Neural cell (in vitro differentiated cells): ENCODE results near the gene LPXN. TPM values are rescaled to one million over a fixed set of nuclear protein-coding genes. Genes with fewer than 3 reads are reported as not detected.

ENCODE experiments used
- H2AFZ ChIP-seq: fragments of 200-600, 300-800 bp; sonication (generic), shearing (Covaris generic); 2 replicates; pipeline ENCODE4 v1.6.0; 2014; ENCODE audit warnings: low read depth, mild to moderate bottlenecking, antibody characterized with exemption, low read length, moderate library complexity
- H3F3A ChIP-seq: fragments of 200-600 bp; shearing (Covaris generic); 2 replicates; pipeline ENCODE4 v1.6.1; 2016; ENCODE audit warnings: mild to moderate bottlenecking, moderate library complexity, mixed read lengths, antibody characterized with exemption, low read length; ENCODE audit not compliant: insufficient read depth, poor library complexity, severe bottlenecking
- H3K27ac ChIP-seq: fragments of 200-600, 300-800 bp; sonication (generic), shearing (Covaris generic); 2 replicates; pipeline ENCODE4 v1.5.1; 2014; ENCODE audit warnings: mild to moderate bottlenecking, low read length, moderate library complexity
- H3K27me3 ChIP-seq: fragments of 300-800, 200-600 bp; sonication (generic), shearing (Covaris generic); 2 replicates; pipeline ENCODE4 v1.6.0; 2014; ENCODE audit warnings: mild to moderate bottlenecking, low read depth, low read length, moderate library complexity; ENCODE audit not compliant: insufficient read depth
- H3K36me3 ChIP-seq: fragments of 300-800, 200-600 bp; sonication (generic), shearing (Covaris generic); 2 replicates; pipeline ENCODE4 v1.5.1; 2014; ENCODE audit warnings: mild to moderate bottlenecking, antibody characterized with exemption, low read length, moderate library complexity; ENCODE audit not compliant: insufficient read depth
- H3K4me2 ChIP-seq: fragments of 300-800, 200-600 bp; sonication (generic), shearing (Covaris generic); 2 replicates; pipeline ENCODE4 v1.6.0; 2014; ENCODE audit warnings: mild to moderate bottlenecking, low read length
- H3K4me3 ChIP-seq: fragments of 300-800, 200-600 bp; sonication (generic), shearing (Covaris generic); 2 replicates; pipeline ENCODE4 v1.5.1; 2014; ENCODE audit warnings: mild to moderate bottlenecking, low read length, moderate library complexity
- H3K79me2 ChIP-seq: fragments of 200-600 bp; shearing (Covaris generic); replicated peaks from 2 replicates; pipeline ENCODE4 v1.6.0; 2014; ENCODE audit warnings: mild to moderate bottlenecking, low read length, moderate library complexity; ENCODE audit not compliant: insufficient read depth
- H3K9ac ChIP-seq: fragments of 300-800, 200-600 bp; sonication (generic), shearing (Covaris generic); 2 replicates; pipeline ENCODE4 v1.6.1; 2016; ENCODE audit warnings: mild to moderate bottlenecking, low read length, mixed read lengths
- H3K9me2 ChIP-seq: fragments of 200-600 bp; shearing (Covaris generic); 2 replicates; pipeline ENCODE4 v1.6.1; 2016; ENCODE audit warnings: mild to moderate bottlenecking, low read length, mixed read lengths; ENCODE audit not compliant: insufficient read depth
- H3K9me3 ChIP-seq: fragments of 200-600, 300-800 bp; sonication (generic), shearing (Covaris generic); 2 replicates; pipeline ENCODE4 v1.6.1; 2016; ENCODE audit warnings: mild to moderate bottlenecking, mixed run types, low read length, moderate library complexity, mixed read lengths
- H4K20me1 ChIP-seq: fragments of 200-600 bp; shearing (Covaris generic); 2 replicates; pipeline ENCODE4 v1.6.1; 2016; ENCODE audit warnings: mild to moderate bottlenecking, mixed run types; ENCODE audit not compliant: insufficient read depth
- EP300 ChIP-seq: fragments of 450-650 bp; conservative IDR thresholded peaks from 2 replicates; pipeline ENCODE4 v1.6.1; 2014; ENCODE audit warnings: antibody characterized with exemption, mild to moderate bottlenecking, moderate library complexity; ENCODE audit not compliant: poor library complexity, severe bottlenecking
- EZH2 ChIP-seq: fragments of 200-600, 300-800 bp; shearing (Covaris generic), sonication (generic); IDR thresholded peaks from 2 replicates; pipeline ENCODE4 v1.6.1; 2014; ENCODE audit warnings: antibody characterized with exemption, low read length, borderline replicate concordance, mild to moderate bottlenecking; ENCODE audit not compliant: insufficient read depth, poor library complexity, severe bottlenecking
- MXI1 ChIP-seq: fragments of 450-650 bp; conservative IDR thresholded peaks from 2 replicates; pipeline ENCODE4 v1.6.1; 2014; ENCODE audit warnings: antibody characterized with exemption, mild to moderate bottlenecking; ENCODE audit not compliant: poor library complexity, severe bottlenecking
- POLR2AphosphoS5 ChIP-seq: IDR thresholded peaks from 2 replicates; pipeline ENCODE4 v1.6.1; 2012
- RAD21 ChIP-seq: fragments of 450-650 bp; conservative IDR thresholded peaks from 2 replicates; pipeline ENCODE4 v1.6.1; 2014; ENCODE audit warnings: antibody characterized with exemption, mild to moderate bottlenecking, moderate library complexity
- SMC3 ChIP-seq: fragments of 450-650 bp; conservative IDR thresholded peaks from 2 replicates; pipeline ENCODE4 v1.6.1; 2014; ENCODE audit warnings: antibody characterized with exemption, mild to moderate bottlenecking, moderate library complexity; ENCODE audit not compliant: poor library complexity
- TAF1 ChIP-seq: IDR thresholded peaks from 2 replicates; pipeline ENCODE4 v1.6.1; 2012; ENCODE audit warnings: low read depth
- polyA plus RNA-seq: library from polyadenylated mRNA; depleted of rRNA; stranded (reverse); fragments of >200 nt; gene quantifications from 2 replicates; pipeline ENCODE4 v1.2.3, GENCODE V29; 2014
- TF ChIP-seq, protein P1 (sequence below): IDR thresholded peaks from 2 replicates; pipeline ENCODE4 v1.6.1; 2012; ENCODE audit warnings: borderline replicate concordance
- TF ChIP-seq, protein P2 (sequence below): fragments of 450-650 bp; IDR thresholded peaks from 2 replicates; pipeline ENCODE4 v1.5.1; 2014; ENCODE audit warnings: antibody characterized with exemption, mild to moderate bottlenecking, moderate library complexity; ENCODE audit not compliant: poor library complexity, severe bottlenecking

LPXN gene
- polyA plus RNA-seq, 1 donor from 2014 or later = 4.1 TPM

DNA sequence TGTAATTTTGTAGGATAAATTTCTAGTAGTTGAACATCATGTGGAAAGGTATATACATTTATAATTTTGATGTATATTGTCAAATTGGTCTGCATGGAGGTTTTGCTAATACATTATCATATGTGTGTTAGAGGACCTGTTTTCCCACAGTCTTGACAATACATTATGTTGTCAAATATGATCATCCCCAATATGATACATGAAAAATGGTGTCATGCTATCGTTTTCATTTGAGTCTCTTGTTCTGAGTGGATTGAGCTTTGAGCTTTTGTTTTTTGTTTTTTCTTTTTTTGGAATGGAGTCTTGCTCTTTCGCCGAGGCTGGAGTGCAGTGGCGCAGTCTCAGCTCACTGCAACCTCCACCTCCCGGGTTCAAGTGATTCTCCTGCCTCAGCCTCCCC lies 32.7 kb upstream of the LPXN start:
- no peak for TF ChIP-seq RAD21
- no peak for TF ChIP-seq MXI1
- TF ChIP-seq SMC3 = no peak
- TF ChIP-seq, protein P1, sequence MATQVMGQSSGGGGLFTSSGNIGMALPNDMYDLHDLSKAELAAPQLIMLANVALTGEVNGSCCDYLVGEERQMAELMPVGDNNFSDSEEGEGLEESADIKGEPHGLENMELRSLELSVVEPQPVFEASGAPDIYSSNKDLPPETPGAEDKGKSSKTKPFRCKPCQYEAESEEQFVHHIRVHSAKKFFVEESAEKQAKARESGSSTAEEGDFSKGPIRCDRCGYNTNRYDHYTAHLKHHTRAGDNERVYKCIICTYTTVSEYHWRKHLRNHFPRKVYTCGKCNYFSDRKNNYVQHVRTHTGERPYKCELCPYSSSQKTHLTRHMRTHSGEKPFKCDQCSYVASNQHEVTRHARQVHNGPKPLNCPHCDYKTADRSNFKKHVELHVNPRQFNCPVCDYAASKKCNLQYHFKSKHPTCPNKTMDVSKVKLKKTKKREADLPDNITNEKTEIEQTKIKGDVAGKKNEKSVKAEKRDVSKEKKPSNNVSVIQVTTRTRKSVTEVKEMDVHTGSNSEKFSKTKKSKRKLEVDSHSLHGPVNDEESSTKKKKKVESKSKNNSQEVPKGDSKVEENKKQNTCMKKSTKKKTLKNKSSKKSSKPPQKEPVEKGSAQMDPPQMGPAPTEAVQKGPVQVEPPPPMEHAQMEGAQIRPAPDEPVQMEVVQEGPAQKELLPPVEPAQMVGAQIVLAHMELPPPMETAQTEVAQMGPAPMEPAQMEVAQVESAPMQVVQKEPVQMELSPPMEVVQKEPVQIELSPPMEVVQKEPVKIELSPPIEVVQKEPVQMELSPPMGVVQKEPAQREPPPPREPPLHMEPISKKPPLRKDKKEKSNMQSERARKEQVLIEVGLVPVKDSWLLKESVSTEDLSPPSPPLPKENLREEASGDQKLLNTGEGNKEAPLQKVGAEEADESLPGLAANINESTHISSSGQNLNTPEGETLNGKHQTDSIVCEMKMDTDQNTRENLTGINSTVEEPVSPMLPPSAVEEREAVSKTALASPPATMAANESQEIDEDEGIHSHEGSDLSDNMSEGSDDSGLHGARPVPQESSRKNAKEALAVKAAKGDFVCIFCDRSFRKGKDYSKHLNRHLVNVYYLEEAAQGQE = no peak
- TF ChIP-seq, protein P2, sequence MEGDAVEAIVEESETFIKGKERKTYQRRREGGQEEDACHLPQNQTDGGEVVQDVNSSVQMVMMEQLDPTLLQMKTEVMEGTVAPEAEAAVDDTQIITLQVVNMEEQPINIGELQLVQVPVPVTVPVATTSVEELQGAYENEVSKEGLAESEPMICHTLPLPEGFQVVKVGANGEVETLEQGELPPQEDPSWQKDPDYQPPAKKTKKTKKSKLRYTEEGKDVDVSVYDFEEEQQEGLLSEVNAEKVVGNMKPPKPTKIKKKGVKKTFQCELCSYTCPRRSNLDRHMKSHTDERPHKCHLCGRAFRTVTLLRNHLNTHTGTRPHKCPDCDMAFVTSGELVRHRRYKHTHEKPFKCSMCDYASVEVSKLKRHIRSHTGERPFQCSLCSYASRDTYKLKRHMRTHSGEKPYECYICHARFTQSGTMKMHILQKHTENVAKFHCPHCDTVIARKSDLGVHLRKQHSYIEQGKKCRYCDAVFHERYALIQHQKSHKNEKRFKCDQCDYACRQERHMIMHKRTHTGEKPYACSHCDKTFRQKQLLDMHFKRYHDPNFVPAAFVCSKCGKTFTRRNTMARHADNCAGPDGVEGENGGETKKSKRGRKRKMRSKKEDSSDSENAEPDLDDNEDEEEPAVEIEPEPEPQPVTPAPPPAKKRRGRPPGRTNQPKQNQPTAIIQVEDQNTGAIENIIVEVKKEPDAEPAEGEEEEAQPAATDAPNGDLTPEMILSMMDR = no peak
- TF ChIP-seq TAF1 = no peak
- no peak for TF ChIP-seq EP300
- no peak for TF ChIP-seq EZH2
- no peak for TF ChIP-seq POLR2AphosphoS5
- Histone ChIP-seq H3F3A (no peaks in the 10 kb centered on the region), H3K36me3 (peaks cover 8% of the 10 kb centered on the region), H3K9me2 (no peaks in the 10 kb centered on the region), H3K9me3 (no peaks in the 10 kb centered on the region), H3K79me2 (peaks cover 48% of the 10 kb centered on the region), H3K27me3 (no peaks in the 10 kb centered on the region), H3K27ac (no peak overlapping the region), H2AFZ (no peak overlapping the region), H3K4me3 (no peak overlapping the region), H3K9ac (no peak overlapping the region), H3K4me2 (no peak overlapping the region), H4K20me1 (no peaks in the 10 kb centered on the region)

DNA sequence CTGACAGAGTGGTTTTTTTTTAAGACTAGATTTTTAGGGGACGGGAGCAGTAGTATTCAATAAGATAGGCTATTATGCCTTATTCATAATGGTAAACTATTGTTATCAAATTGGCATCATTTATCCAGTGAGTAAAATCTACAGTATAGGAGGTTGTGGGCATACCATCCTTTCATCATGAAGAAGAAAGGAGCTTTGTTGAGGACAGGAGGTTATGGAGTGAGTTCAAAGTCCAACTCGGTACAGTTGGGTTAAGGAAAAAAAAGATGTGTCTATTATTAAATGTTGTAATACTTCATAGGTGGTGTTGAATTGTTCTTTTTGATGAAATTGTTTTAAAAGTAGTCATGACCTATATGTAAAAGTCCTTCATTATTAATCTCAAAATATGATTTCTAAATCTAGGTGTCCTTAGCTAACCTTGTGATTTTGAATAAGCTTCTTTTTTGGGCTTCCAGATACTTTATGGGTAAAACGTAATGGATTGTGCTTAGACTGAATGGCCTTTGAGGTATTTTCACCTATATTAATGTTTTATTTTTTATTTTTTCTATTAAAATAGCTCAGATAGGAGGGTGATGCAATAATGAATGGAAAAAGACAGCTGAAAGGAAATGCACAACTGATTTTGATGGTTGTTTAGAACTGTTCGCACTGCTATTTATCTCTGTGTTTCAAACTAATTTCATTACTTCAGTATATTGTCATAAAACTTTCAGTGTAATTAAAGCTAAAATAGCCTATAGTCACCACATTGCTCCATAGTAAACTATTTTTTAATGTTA lies 31.5 kb upstream of the LPXN start:
- no peaks in the 10 kb centered on the region for H3F3A ChIP-seq
- no peaks in the 10 kb centered on the region for H3K27me3 ChIP-seq
- H3K79me2 ChIP-seq = peaks cover 60% of the 10 kb centered on the region
- no peak overlapping the region for H3K27ac ChIP-seq
- H3K36me3 ChIP-seq = no peaks in the 10 kb centered on the region
- no peaks in the 10 kb centered on the region for H3K9me3 ChIP-seq
- no peak overlapping the region for H3K9ac ChIP-seq
- no peak overlapping the region for H3K4me3 ChIP-seq
- no peaks in the 10 kb centered on the region for H3K9me2 ChIP-seq
- no peak overlapping the region for H3K4me2 ChIP-seq
- no peak overlapping the region for H2AFZ ChIP-seq
- H4K20me1 ChIP-seq = no peaks in the 10 kb centered on the region
- TF ChIP-seq EP300 (no peak), POLR2AphosphoS5 (no peak), MXI1 (no peak), RAD21 (no peak), TAF1 (no peak)
- TF ChIP-seq, protein P2 = no peak
- TF ChIP-seq, protein P1 = no peak
